Suprapubic skin (tissue), 4 donors: ENCODE data around the gene CLDN6. TPM values are rescaled to one million over a fixed set of nuclear protein-coding genes. Genes with fewer than 3 reads are reported as not detected.

Experiments used
- DNase-seq, 2 donors: peaks; one replicate each; pipeline ENCODE4 v3.0.0-alpha.2; 2019; ENCODE audit warnings: low spot score in 2 of 2
- H3K27ac ChIP-seq: fragments of 200-600 bp; sonication (generic); one replicate; pipeline ENCODE4 v1.5.1; 2019
- H3K27me3 ChIP-seq: fragments of 200-600 bp; sonication (generic); one replicate; pipeline ENCODE4 v1.5.1; 2019
- H3K36me3 ChIP-seq: fragments of 200-600 bp; sonication (generic); one replicate; pipeline ENCODE4 v1.5.1; 2019
- H3K4me1 ChIP-seq: fragments of 200-600 bp; sonication (generic); one replicate; pipeline ENCODE4 v1.5.1; 2019
- H3K4me3 ChIP-seq: fragments of 200-600 bp; sonication (generic); one replicate; pipeline ENCODE4 v1.5.1; 2019; ENCODE audit warnings: mild to moderate bottlenecking
- H3K9me3 ChIP-seq: fragments of 200-600 bp; sonication (generic); one replicate; pipeline ENCODE4 v1.5.1; 2019
- EP300 ChIP-seq: sonication (generic); formaldehyde crosslinking; IDR thresholded peaks from one replicate; pipeline ENCODE4 v1.6.1; 2017; ENCODE audit warnings: antibody characterized with exemption
- POLR2A ChIP-seq, 2 donors: fragments of 450-650 bp; IDR thresholded peaks; one replicate each; pipeline ENCODE4 v1.6.1; 2017; ENCODE audit warnings: antibody characterized with exemption in 2 of 2, mild to moderate bottlenecking in 2 of 2, moderate library complexity in 2 of 2
- POLR2AphosphoS5 ChIP-seq, 3 donors: sonication (generic); formaldehyde crosslinking; IDR thresholded peaks; one replicate each; pipeline ENCODE4 v1.6.1; 2017; ENCODE audit warnings: antibody characterized with exemption in 3 of 3
- WGBS: methylation state at CpG from one replicate; pipeline ENCODE4 v1.1.5; 2018; 5-methylcytosine and 5-hydroxymethylcytosine counted together
- total RNA-seq, 4 donors: library from RNA; depleted of rRNA; stranded (reverse); fragments of >200 nt; gene quantifications; one replicate each; pipeline ENCODE4 v1.1.0, GENCODE V29; 2016
- TF ChIP-seq, protein P1 (sequence below), 2 donors: fragments of 200-600 bp in 1 of 2; fragments of 450-650 bp in 1 of 2; sonication (generic) in 1 of 2; IDR thresholded peaks; one replicate each; pipeline ENCODE4 v1.5.1; 2016 to 2019; ENCODE audit warnings: antibody characterized with exemption in 2 of 2, mild to moderate bottlenecking in 1 of 2, moderate library complexity in 1 of 2

The CLDN6 gene
- total RNA-seq, 4 donors from 2014 or later = not detected

DNA sequence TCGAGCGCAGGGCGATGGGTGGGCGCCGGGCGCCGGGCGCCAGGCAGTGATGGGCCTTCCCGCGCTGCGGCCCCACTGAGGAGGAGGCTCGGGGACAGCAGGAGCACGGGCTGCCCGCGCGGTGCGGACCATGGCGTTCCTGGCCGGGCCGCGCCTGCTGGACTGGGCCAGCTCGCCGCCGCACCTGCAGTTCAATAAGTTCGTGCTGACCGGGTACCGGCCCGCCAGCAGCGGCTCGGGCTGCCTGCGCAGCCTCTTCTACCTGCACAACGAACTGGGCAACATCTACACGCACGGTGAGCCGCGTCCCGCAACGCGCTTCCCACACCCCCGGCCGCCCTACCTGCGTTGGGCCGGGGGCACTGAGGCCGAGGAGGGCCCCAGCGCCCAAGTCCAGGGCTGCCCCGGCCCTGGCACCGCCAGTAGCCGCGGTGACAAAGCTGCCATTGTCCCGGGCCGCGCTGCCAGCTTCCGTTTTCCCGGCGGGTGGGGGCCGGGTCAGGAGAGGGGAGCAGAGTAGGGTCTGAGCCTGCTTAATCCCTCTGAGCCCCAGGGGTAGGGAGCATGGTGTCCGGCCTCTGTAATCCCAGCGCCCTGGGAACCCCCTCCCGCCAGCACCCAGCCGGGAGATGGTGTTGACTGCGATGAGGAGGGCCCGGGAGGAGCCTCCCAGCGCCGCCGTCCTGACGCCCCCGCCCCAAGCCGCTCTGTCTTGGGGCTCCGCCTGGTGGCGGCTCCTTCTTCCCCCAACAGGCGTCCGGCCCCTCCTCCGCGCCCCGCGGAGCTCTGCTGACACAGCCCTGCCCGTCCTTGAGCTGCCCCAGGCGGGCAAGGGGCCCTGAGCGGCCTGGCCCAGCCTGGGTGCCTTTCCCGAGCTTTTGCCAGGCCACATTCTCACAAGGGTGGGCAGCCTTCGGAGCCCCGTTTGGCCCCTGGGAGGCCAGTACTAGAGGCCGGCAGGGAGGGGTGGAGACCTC is 48.1 kb downstream of the CLDN6 start:
- DNase-seq = no peak
- TF ChIP-seq POLR2A (IDR thresholded peaks at IDR 0.05) (no peak), EP300 (no peak), POLR2AphosphoS5 (IDR thresholded peaks at IDR 0.05) (no peak)
- TF ChIP-seq, protein P1, sequence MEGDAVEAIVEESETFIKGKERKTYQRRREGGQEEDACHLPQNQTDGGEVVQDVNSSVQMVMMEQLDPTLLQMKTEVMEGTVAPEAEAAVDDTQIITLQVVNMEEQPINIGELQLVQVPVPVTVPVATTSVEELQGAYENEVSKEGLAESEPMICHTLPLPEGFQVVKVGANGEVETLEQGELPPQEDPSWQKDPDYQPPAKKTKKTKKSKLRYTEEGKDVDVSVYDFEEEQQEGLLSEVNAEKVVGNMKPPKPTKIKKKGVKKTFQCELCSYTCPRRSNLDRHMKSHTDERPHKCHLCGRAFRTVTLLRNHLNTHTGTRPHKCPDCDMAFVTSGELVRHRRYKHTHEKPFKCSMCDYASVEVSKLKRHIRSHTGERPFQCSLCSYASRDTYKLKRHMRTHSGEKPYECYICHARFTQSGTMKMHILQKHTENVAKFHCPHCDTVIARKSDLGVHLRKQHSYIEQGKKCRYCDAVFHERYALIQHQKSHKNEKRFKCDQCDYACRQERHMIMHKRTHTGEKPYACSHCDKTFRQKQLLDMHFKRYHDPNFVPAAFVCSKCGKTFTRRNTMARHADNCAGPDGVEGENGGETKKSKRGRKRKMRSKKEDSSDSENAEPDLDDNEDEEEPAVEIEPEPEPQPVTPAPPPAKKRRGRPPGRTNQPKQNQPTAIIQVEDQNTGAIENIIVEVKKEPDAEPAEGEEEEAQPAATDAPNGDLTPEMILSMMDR (IDR thresholded peaks at IDR 0.05) = peak in 1 of 2 donors; percentile 49
- H3K4me1 ChIP-seq = peaks cover 57% of the 10 kb centered on the region
- peaks cover 32% of the 10 kb centered on the region for H3K27me3 ChIP-seq
- WGBS = 6% methylated on average over 10 of the region's 83 CpGs
- peak overlapping the region; percentile 49 for H3K27ac ChIP-seq
- no peaks in the 10 kb centered on the region for H3K9me3 ChIP-seq
- peak overlapping the region; percentile 87 for H3K4me3 ChIP-seq
- no peaks in the 10 kb centered on the region for H3K36me3 ChIP-seq

DNA sequence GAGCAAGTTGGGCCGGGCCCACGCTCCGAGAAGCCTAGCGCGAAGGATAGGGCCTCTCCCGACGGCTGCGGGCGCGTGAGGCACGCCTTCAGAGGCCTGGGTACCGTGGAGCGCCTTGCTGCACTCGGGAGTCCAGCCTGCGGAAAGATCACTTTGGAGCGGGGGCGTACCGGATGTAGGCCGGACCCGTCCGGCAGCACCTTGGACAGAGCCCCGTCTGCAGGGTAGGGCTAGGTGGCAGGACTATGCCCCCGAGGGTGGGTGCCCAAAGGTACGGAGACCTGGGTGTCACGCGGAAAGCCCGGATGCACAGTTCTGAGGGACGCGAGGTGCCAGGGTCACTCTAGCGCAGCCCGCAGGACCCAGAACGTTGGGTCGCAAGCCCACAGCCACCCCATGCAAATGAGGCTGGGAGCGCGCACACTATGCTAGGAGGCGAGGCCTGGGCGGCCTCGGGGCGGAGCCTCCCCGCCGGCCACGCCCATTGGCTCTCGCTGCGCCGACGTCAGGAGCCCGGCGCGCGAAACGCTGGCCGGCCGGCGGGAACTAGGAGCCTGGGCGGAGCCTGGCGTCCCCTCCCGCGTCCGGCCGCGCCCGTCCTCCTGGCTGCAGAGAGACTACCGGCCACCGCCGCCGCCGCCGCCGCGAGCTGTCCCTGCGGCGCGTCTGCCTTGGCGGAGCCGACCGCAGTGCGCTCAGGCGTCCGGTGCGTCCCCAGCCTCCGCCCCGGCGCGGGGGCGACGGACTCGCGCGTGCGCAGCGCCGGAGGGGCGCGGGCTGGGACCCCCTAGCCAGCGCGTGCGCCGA is 49.0 kb downstream of the CLDN6 start, which contains the start of gene PAQR4:
PAQR4 (plus strand) TSS at position 611 of the 807 bp plus-strand sequence. CDS start 327 bp downstream, outside the sequence.
- H3K9me3 ChIP-seq = no peaks in the 10 kb centered on the region
- H3K27ac ChIP-seq = peak within 1 kb of the TSS; percentile 49
- DNase-seq = peak; percentile 83 to 89
- WGBS = 0% methylated on average over 13 of the region's 98 CpGs
- peaks cover 66% of the 10 kb centered on the region for H3K4me1 ChIP-seq
- H3K4me3 ChIP-seq = peak within 1 kb of the TSS; percentile 87
- TF ChIP-seq POLR2AphosphoS5 (IDR thresholded peaks at IDR 0.05) (no peak), EP300 (no peak), POLR2A (IDR thresholded peaks at IDR 0.05) (no peak)
- TF ChIP-seq, protein P1 (IDR thresholded peaks at IDR 0.05) = no peak
- no peaks in the 10 kb centered on the region for H3K36me3 ChIP-seq
- peaks cover 41% of the 10 kb centered on the region for H3K27me3 ChIP-seq

DNA sequence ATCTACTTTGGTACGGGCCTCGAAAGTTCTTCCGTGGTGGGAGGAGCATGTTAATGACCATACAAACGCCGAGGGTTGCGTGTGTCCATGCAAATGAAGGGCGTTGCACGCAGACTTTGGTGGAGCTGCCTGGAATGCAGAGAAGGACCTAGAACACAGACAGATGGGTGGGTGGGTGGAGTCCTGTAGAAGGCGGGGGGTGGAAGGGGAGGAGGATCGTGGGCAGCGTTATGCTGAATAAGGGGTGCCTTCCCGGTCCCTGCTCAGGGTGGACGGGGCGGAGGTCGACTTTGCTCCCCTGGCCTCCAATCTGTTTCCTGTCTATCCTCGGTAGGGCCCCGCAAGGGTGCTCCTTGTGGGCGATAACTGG is 49.6 kb downstream of the CLDN6 start:
- WGBS = 14% methylated on average over 14 of the region's 18 CpGs
- Histone ChIP-seq H3K4me3 (peak overlapping the region; percentile 87), H3K27me3 (peaks cover 47% of the 10 kb centered on the region), H3K27ac (peak overlapping the region; percentile 16), H3K4me1 (peaks cover 71% of the 10 kb centered on the region), H3K36me3 (no peaks in the 10 kb centered on the region), H3K9me3 (no peaks in the 10 kb centered on the region)
- DNase-seq = no peak
- TF ChIP-seq, protein P1 (IDR thresholded peaks at IDR 0.05) = no peak
- no peak for TF ChIP-seq POLR2AphosphoS5 (IDR thresholded peaks at IDR 0.05)
- no peak for TF ChIP-seq POLR2A (IDR thresholded peaks at IDR 0.05)
- TF ChIP-seq EP300 = no peak

DNA sequence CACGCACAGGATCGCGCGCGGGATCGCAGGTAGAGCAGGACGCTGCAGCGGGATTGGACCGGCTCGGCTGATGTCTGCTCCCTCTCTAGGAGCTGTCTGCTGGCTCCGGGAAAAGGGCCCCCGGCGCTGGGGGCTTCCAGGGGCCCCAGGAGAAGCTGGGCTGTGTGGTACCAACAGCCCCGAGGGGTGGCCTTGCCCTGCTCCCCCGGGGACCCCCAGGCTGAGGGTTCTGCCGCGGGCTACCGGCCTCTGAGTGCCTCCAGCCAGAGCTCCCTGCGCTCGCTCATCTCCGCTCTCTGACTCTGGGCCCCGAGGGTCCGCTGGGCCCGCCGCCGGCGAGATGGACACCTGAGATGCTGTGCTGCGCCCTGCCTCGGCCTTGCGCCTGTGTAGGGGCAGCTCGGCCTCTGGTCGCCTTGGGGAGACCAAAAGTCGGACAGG is 50.2 kb downstream of the CLDN6 start:
- Histone ChIP-seq H3K27me3 (peaks cover 53% of the 10 kb centered on the region), H3K4me3 (peak overlapping the region; percentile 87), H3K27ac (no peak overlapping the region), H3K36me3 (no peaks in the 10 kb centered on the region), H3K4me1 (peaks cover 78% of the 10 kb centered on the region), H3K9me3 (no peaks in the 10 kb centered on the region)
- DNase-seq = no peak
- WGBS = 53% methylated on average over 6 of the region's 33 CpGs
- no peak for TF ChIP-seq POLR2A (IDR thresholded peaks at IDR 0.05)
- TF ChIP-seq, protein P1 (IDR thresholded peaks at IDR 0.05) = no peak
- TF ChIP-seq POLR2AphosphoS5 (IDR thresholded peaks at IDR 0.05) = no peak
- no peak for TF ChIP-seq EP300
